Thymus (tissue), 11 donors: ENCODE results near the gene TUNAR. TPM values are rescaled to one million over a fixed set of nuclear protein-coding genes. Genes with fewer than 3 reads are reported as not detected.
"Not testable (repeated sequence)": the region's sequence is repeated elsewhere in the genome, so short reads cannot be mapped to it uniquely, and the experiment has no call there.

Source experiments
- DNase-seq, 9 donors: peaks; one replicate each; pipeline ENCODE4 v3.0.0-alpha.2; 2013; ENCODE audit warnings: low spot score in 9 of 9, low read depth in 6 of 9, missing footprints in 1 of 9
- H3K27ac ChIP-seq, 2 donors: one replicate each; pipeline ENCODE4 v1.5.1; 2013; ENCODE audit warnings: control low read depth in 1 of 2, low read depth in 1 of 2, low read length in 1 of 2, mild to moderate bottlenecking in 1 of 2, moderate library complexity in 1 of 2
- H3K27me3 ChIP-seq, 2 donors: one replicate each; pipeline ENCODE4 v1.5.1; 2013; ENCODE audit warnings: low read length in 1 of 2; ENCODE audit not compliant: control insufficient read depth in 2 of 2, insufficient read depth in 1 of 2
- H3K36me3 ChIP-seq, 2 donors: one replicate each; pipeline ENCODE4 v1.5.1; 2013; ENCODE audit warnings: low read length in 1 of 2, mild to moderate bottlenecking in 1 of 2, moderate library complexity in 1 of 2; ENCODE audit not compliant: control insufficient read depth in 2 of 2, insufficient read depth in 2 of 2
- H3K4me1 ChIP-seq, 2 donors: one replicate each; pipeline ENCODE4 v1.5.1; 2013; ENCODE audit warnings: low read length in 2 of 2; ENCODE audit not compliant: control insufficient read depth in 2 of 2, insufficient read depth in 2 of 2
- H3K4me3 ChIP-seq, 2 donors: one replicate each; pipeline ENCODE4 v1.5.1; 2013; ENCODE audit warnings: low read length in 2 of 2, control low read depth in 1 of 2, mild to moderate bottlenecking in 1 of 2
- H3K9me3 ChIP-seq, 2 donors: one replicate each; pipeline ENCODE4 v1.5.1; 2013; ENCODE audit warnings: low read length in 1 of 2, mild to moderate bottlenecking in 1 of 2; ENCODE audit not compliant: control insufficient read depth in 2 of 2, insufficient read depth in 1 of 2
- WGBS: extraction: QIAGEN DNeasy Blood & Tissue Kit; methylation state at CpG from one replicate; pipeline ENCODE4 v1.1.7; 2013; 5-methylcytosine and 5-hydroxymethylcytosine counted together
- polyA plus RNA-seq: library from polyadenylated mRNA; stranded (reverse); fragments of 200-250 nt; gene quantifications from one replicate; pipeline ENCODE4 v1.2.3, GENCODE V29; 2013
- total RNA-seq: library from RNA; stranded (reverse); fragments of 120-200 nt; gene quantifications from one replicate; pipeline ENCODE4 v1.2.4, GENCODE V29; 2013
- donor health status: healthy.

TUNAR gene
- total and polyA plus RNA-seq, 2 donors: 0.09 to 0.18 TPM

- Histone ChIP-seq H3K27me3 (no peaks in the 10 kb centered on the region), H3K36me3 (no peaks in the 10 kb centered on the region)
Measured at GRCh38 chr14:95961481-95961880, 84.8 kb downstream of the TUNAR start.

GRCh38 chr14:95964901-95965300 lies 88.3 kb downstream of the TUNAR start:
- Histone ChIP-seq H3K4me1 (no peaks in the 10 kb centered on the region), H3K36me3 (no peaks in the 10 kb centered on the region), H3K4me3 (no peak overlapping the region), H3K27me3 (no peaks in the 10 kb centered on the region), H3K27ac (no peak overlapping the region), H3K9me3 (no peaks in the 10 kb centered on the region)
- 86% methylated on average over 2 of the region's 2 CpGs for WGBS
- DNase-seq: no peak

More at GRCh38 chr14:95961481-95961880, 84.8 kb downstream of the TUNAR start:
- no peak for DNase-seq
- Histone ChIP-seq H3K9me3 (no peaks in the 10 kb centered on the region), H3K4me3 (no peak overlapping the region), H3K27ac (no peak overlapping the region), H3K4me1 (no peaks in the 10 kb centered on the region)

GRCh38 chr14:95968048-95968447 lies 91.4 kb downstream of the TUNAR start:
- not testable (repeated sequence) for H3K36me3 ChIP-seq
- WGBS: 75% methylated on average over 4 of the region's 4 CpGs

More at GRCh38 chr14:95968048-95968447, 91.4 kb downstream of the TUNAR start:
- not testable (repeated sequence) for H3K27me3 ChIP-seq, H3K4me1 ChIP-seq, H3K9me3 ChIP-seq, H3K27ac ChIP-seq, DNase-seq, H3K4me3 ChIP-seq

Other genes starting within 250 kb of the TUNAR start
- gene TCL1B, start 190.4 kb upstream of the TUNAR start, total RNA-seq: 0.24 TPM
- gene TCL1B, start 190.4 kb upstream of the TUNAR start, polyA plus RNA-seq: 0.14 TPM
- 6.4 TPM for gene TCL1A, start 162.7 kb upstream of the TUNAR start, total RNA-seq
- gene TCL1A, start 162.7 kb upstream of the TUNAR start, polyA plus RNA-seq: 9.5 TPM
- gene C14orf132, start 162.5 kb downstream of the TUNAR start, total RNA-seq: 1.7 TPM
- gene C14orf132, start 162.5 kb downstream of the TUNAR start, polyA plus RNA-seq: 4.3 TPM